A673 (cell line): ENCODE measurements around the gene TEX13B.

Source experiments
- CTCF ChIP-seq: fragments of 300-800, 200-600 bp; sonication (generic); conservative IDR thresholded peaks from 2 replicates; pipeline ENCODE4 v1.5.1; 2017; ENCODE audit warnings: low read depth, mild to moderate bottlenecking, antibody characterized with exemption, low read length, moderate library complexity, mixed read lengths
- EZH2 ChIP-seq: fragments of 200-600 bp; sonication (generic); IDR thresholded peaks from 2 replicates; pipeline ENCODE4 v1.6.1; 2017; ENCODE audit warnings: borderline replicate concordance, low read depth, mild to moderate bottlenecking, mixed read lengths, antibody characterized with exemption, low read length; ENCODE audit not compliant: poor library complexity, severe bottlenecking

DNA sequence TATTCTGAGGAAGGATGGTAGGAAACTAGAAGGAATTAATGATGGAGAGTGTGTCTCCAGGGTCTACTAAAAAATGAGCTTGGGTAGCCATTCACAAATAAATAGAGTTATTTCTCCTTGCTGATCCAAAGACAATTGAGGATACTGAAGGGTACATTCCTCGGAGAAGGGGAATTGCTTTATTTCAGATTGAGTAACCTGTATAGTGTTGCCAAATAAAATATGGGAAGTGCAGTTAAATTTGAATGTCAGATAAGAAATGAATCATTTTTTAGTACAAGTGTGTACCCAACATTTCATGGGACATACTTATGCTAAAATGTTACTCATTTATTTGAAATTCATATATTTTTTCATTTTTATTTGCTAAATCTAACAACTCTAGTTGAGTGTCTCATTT lies 46.7 kb upstream of the TEX13B start:
- TF ChIP-seq CTCF (no peak), EZH2 (no peak)
